GM19099 (cell line): ENCODE results near the gene RNU7-1.
A peak's percentile ranks its signal among the peaks of the same experiment; 100 is the strongest.

Experiments
- POLR2A ChIP-seq: IDR thresholded peaks from 3 replicates; pipeline ENCODE4 v1.6.1; 2011; ENCODE audit warnings: low read depth; ENCODE audit not compliant: insufficient read length; ENCODE audit errors: extremely low read depth

RNU7-1 gene

DNA sequence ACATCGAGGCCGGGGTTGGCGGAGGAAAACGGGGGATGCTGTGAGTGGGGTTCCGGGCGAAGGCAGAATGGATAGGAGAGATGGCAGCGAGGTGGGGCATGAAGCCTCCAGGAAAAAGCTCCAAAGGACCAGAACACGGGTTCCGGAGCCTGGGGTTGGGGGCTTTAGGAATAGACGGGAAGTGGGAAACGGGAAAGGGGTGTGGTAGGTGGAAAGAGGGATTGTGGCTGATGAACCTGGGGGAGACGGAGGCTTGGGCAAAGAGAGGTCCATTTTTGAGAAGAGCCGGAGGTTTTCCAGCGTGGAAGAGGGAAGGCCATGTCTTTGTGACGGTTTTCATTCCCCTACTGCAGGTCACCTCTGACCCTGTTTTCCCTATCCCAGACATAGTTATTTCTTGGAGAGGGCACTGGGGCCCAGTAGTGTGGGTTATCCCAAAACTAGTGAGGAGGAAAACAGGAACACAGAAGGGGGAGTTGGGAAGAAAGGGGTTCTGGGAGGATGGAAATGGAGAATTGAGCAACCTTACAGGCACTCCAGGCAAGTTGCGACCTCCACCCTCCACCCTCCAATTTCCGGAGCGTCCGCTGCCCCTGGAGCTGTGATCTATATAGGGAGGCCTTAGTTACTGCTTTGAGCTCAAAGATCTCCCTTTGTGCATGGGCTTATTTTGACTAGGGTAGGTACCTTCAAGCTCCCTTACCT, 14.8 kb upstream of the RNU7-1 start:
- no peak for TF ChIP-seq POLR2A

DNA sequence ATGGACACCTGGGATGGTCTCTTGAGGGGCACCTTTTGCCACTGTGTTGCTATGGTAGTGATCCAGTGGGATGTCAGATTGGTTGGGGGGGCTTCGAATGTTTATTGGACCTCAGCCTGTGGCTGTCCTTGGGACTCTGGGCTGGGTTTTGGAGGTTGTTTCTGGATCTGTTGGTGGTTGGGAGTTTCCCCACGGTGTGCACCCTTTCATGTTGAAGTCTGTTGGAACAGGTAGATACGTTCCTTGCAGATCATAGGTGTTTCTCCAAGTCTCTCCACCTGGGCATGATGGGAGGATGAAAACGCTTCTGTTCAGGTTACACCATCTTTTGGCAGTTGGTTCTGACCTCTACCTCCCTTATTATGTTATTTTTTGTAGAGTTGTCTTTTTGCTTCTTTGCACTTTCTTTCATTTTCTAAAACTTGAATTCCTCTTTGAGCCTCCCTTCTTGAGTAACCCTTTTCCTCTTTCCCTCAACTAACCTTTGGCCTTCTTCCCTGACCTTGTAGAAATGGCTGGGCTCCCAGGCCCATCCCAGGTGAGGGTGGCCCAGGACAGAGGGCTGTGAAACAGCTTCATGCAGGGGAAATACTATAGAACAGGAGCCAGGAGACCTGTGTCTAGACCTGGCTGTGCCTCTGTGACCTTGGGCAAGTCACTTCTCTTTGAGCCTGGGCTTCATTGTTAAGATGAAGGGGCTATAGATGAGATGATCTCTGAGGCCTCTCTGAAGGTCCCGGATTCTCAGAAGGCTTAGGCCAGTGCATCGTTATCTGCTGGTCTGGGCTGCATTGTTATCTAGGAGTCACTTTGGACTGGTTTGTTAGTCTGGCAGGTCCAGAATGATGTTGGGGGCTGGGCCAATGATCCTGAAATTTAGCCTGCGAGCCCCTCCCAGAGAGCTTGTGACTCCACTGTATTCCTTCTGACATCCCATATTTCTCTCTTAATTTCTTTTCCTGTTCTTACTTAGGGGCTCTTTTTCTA, 13.9 kb upstream of the RNU7-1 start:
- TF ChIP-seq POLR2A: no peak

DNA sequence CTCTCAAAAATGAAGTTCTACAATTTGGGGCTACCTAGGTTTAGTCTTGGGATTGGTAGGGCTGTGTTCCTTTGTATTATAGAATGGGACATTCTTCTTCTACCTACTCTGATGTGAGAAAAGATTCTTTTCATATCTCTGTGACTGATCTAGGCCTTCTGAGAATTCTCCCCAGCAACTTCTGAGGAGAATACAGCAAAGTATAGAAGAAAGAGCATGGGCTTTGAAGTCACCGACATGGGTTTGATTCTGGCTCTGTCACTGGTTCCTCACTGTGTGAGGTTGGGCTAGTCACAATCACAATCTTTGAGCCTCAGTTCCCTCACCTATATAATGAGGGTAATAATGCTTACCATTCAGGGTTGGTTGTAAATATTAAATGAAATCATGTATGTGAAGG, 10.8 kb upstream of the RNU7-1 start:
- no peak for TF ChIP-seq POLR2A

DNA sequence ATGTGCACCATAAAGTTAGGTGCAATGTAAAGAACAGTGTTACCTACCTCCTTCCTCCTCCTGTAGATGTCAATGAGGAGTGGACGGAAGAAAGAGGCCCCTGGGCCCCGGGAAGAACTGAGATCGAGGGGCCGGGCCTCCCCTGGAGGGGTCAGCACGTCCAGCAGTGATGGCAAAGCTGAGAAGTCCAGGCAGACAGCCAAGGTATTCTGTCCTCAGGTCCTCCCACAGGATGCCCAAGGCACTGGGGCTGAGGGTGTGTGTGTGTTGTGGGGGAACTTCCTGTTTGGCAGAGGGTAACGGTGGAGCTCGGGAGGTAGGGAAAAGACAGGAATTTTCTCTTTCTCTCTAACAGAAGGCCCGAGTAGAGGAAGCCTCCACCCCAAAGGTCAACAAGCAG, 9.5 kb upstream of the RNU7-1 start:
- TF ChIP-seq POLR2A: no peak

DNA sequence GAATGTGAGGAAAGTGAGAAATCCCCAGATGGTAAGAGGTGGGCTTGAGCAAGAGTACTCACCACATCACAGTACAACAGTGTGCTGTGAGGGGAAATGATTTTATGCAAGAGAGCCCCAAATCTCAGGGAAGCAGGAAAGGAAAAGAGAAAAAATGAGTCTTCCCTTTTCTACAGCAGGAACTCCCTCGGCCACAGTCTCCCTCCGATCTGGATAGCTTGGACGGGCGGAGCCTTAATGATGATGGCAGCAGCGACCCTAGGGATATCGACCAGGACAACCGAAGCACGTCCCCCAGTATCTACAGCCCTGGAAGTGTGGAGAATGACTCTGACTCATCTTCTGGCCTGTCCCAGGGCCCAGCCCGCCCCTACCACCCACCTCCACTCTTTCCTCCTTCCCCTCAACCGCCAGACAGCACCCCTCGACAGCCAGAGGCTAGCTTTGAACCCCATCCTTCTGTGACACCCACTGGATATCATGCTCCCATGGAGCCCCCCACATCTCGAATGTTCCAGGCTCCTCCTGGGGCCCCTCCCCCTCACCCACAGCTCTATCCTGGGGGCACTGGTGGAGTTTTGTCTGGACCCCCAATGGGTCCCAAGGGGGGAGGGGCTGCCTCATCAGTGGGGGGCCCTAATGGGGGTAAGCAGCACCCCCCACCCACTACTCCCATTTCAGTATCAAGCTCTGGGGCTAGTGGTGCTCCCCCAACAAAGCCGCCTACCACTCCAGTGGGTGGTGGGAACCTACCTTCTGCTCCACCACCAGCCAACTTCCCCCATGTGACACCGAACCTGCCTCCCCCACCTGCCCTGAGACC, 8.0 kb upstream of the RNU7-1 start:
- no peak for TF ChIP-seq POLR2A

DNA sequence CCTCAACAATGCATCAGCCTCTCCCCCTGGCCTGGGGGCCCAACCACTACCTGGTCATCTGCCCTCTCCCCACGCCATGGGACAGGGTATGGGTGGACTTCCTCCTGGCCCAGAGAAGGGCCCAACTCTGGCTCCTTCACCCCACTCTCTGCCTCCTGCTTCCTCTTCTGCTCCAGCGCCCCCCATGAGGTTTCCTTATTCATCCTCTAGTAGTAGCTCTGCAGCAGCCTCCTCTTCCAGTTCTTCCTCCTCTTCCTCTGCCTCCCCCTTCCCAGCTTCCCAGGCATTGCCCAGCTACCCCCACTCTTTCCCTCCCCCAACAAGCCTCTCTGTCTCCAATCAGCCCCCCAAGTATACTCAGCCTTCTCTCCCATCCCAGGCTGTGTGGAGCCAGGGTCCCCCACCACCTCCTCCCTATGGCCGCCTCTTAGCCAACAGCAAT, 7.4 kb upstream of the RNU7-1 start:
- TF ChIP-seq POLR2A: no peak

DNA sequence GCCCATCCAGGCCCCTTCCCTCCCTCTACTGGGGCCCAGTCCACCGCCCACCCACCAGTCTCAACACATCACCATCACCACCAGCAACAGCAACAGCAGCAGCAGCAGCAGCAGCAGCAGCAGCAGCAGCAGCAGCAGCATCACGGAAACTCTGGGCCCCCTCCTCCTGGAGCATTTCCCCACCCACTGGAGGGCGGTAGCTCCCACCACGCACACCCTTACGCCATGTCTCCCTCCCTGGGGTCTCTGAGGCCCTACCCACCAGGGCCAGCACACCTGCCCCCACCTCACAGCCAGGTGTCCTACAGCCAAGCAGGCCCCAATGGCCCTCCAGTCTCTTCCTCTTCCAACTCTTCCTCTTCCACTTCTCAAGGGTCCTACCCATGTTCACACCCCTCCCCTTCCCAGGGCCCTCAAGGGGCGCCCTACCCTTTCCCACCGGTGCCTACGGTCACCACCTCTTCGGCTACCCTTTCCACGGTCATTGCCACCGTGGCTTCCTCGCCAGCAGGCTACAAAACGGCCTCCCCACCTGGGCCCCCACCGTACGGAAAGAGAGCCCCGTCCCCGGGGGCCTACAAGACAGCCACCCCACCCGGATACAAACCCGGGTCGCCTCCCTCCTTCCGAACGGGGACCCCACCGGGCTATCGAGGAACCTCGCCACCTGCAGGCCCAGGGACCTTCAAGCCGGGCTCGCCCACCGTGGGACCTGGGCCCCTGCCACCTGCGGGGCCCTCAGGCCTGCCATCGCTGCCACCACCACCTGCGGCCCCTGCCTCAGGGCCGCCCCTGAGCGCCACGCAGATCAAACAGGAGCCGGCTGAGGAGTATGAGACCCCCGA, 6.8 kb upstream of the RNU7-1 start:
- no peak for TF ChIP-seq POLR2A

DNA sequence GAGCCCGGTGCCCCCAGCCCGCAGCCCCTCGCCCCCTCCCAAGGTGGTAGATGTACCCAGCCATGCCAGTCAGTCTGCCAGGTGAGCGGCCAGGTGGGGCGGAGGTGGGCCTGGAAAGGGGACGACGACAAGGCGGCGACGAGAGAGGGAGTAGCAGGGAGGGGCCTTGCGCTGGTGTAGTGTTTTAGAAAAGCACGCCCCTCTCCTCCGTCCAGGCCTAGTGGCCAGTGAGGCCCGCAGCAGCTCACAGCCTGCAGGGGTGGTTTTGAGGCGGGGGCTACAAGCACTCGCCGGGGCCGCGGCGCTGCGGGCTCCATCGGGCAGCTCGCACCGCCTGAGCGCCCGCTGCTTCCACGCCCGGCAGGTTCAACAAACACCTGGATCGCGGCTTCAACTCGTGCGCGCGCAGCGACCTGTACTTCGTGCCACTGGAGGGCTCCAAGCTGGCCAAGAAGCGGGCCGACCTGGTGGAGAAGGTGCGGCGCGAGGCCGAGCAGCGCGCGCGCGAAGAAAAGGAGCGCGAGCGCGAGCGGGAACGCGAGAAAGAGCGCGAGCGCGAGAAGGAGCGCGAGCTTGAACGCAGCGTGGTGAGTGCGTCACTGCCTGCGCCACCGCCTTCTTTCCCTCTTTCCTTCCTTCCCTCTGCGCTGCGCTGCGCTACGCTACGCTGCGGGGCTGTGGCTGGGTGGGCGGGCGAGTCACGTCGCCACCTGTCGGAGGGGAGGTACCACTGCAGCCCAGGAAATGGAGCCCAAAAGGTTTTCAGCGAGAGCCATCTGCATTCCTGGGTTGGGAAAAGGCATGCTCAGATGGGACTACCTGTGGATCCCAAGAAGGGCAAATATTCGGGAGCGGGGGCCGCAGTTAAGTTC, 5.9 kb upstream of the RNU7-1 start:
- peak; percentile 87 for TF ChIP-seq POLR2A

DNA sequence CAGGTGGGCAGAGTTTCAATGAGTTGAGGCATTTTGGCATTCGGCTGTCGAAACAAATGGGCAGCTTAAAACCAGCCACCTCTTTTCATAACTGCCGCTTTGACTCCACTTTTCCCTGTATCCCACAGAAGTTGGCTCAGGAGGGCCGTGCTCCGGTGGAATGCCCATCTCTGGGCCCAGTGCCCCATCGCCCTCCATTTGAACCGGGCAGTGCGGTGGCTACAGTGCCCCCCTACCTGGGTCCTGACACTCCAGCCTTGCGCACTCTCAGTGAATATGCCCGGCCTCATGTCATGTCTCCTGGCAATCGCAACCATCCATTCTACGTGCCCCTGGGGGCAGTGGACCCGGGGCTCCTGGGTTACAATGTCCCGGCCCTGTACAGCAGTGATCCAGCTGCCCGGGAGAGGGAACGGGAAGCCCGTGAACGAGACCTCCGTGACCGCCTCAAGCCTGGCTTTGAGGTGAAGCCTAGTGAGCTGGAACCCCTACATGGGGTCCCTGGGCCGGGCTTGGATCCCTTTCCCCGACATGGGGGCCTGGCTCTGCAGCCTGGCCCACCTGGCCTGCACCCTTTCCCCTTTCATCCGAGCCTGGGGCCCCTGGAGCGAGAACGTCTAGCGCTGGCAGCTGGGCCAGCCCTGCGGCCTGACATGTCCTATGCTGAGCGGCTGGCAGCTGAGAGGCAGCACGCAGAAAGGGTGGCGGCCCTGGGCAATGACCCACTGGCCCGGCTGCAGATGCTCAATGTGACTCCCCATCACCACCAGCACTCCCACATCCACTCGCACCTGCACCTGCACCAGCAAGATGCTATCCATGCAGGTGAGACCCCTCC, 5.0 kb upstream of the RNU7-1 start:
- TF ChIP-seq POLR2A: no peak

DNA sequence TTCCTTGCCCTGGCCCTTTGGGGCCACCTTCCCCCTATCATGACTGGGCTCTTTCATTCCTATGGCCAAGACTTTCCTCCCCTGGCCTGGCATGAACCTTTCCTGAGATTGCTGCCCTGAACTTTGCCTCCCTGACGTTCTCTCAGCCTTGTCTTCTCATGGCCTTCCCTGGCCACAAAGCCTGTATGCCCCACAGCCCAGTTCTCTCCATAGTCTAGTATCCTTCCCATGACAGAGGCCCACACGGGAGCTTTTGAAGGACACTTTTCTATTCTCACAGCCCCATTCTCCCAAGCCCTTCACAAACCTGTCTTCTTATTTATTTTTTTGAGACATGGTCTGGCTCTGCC, 4.5 kb upstream of the RNU7-1 start:
- TF ChIP-seq POLR2A: no peak

DNA sequence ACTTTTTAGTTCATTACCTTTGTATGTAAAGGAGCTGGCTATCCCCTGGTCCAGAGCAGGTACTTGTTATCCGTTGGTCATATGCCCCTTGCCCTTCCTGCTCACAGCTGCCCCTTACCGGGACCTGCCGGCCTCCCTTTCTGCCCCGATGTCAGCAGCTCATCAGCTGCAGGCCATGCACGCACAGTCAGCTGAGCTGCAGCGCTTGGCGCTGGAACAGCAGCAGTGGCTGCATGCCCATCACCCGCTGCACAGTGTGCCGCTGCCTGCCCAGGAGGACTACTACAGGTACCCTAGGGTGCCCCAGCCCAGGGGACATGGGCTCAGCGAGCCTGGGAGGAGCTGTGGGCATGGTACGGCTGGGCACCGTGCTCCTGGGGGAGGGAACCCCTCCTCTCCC, 2.3 kb upstream of the RNU7-1 start:
- TF ChIP-seq POLR2A: no peak

DNA sequence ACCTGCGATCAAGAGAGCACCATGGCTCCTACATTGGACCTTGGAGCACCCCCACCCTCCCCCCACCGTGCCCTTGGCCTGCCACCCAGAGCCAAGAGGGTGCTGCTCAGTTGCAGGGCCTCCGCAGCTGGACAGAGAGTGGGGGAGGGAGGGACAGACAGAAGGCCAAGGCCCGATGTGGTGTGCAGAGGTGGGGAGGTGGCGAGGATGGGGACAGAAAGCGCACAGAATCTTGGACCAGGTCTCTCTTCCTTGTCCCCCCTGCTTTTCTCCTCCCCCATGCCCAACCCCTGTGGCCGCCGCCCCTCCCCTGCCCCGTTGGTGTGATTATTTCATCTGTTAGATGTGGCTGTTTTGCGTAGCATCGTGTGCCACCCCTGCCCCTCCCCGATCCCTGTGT, 1.8 kb upstream of the RNU7-1 start:
- TF ChIP-seq POLR2A: no peak

DNA sequence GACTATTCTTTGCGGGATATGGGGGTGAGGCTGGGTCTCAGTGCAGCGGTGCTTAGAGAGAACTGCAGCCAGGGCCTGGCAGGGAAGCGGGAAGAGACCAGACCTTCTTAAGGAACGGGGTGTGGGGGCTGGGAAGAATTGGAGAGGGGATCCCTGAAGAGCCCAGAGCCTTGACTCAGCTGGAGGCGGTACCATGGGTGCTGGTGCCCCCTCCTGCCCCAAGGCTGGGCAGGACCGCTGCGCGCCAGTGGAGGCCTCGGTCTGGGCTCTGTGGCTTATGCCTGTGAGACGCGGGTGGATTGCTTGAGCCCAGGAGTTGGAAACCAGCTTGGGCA, 1.3 kb upstream of the RNU7-1 start:
- TF ChIP-seq POLR2A: no peak
